Pancreas (tissue), 10 donors: ENCODE data around the gene KCTD17. TPM values are rescaled to one million over a fixed set of nuclear protein-coding genes. Genes with fewer than 3 reads are reported as not detected.

Source experiments
- ATAC-seq, 4 donors: fragments of 200-7000 bp; cut with Tn5 transposase; one replicate each; pipeline versions ENCODE4 v1.8.0 to v1.9.1; 2020; ENCODE audit warnings: mild to moderate bottlenecking in 4 of 4, moderate library complexity in 4 of 4
- DNase-seq, 6 donors: peaks; one replicate each; pipeline ENCODE4 v3.0.0-alpha.2; 2020
- FAIRE-seq: peaks from 2 replicates; lab custom pipeline; 2012; peaks lifted over from hg19 to GRCh38; lab: Jason Lieb, UNC
- H3K27ac ChIP-seq, 4 donors: fragments of 200-600 bp; sonication (generic); 1 replicate in 3 of 4; 2 replicates in 1 of 4; pipeline versions ENCODE4 v1.5.0 to v1.8.0; 2020
- H3K27me3 ChIP-seq, 4 donors: fragments of 200-600 bp; one replicate each; pipeline ENCODE4 v1.8.0; 2021
- H3K36me3 ChIP-seq, 3 donors: fragments of 200-600 bp; sonication (generic) in 1 of 3; one replicate each; pipeline versions ENCODE4 v1.5.0 to v1.8.0; 2020 to 2021
- H3K4me1 ChIP-seq, 3 donors: fragments of 200-600 bp; one replicate each; pipeline ENCODE4 v1.8.0; 2021
- H3K4me3 ChIP-seq, 4 donors: fragments of 200-600 bp; sonication (generic) in 2 of 4; one replicate each; pipeline versions ENCODE4 v1.5.0 to v1.8.0; 2020 to 2021
- H3K9me3 ChIP-seq, 4 donors: fragments of 200-600 bp; one replicate each; pipeline ENCODE4 v1.8.0; 2021
- whole genome bisulfite sequencing, 2 donors: extraction: QIAGEN DNeasy Blood & Tissue Kit; methylation state at CpG; one replicate each; pipeline ENCODE4 v1.1.7; 2013; 5-methylcytosine and 5-hydroxymethylcytosine counted together
- intact Hi-C, 3 donors: fragments of 100-400 bp; cut with DNase I; formaldehyde crosslinking; loops; one replicate each; pipeline versions ENCODE4 v1.11.1 to v1.14.2; 2022
- polyA plus RNA-seq, 2 donors: library from polyadenylated mRNA; stranded (reverse); fragments of 200-250 nt; gene quantifications; one replicate each; pipeline ENCODE4 v1.2.3, GENCODE V29; 2013
- total RNA-seq, 6 donors: library from RNA; stranded (reverse); fragmentation: NEBNext Ultra II Directional in 4 of 6; extraction: Animal tissue kit (Norgen Biotek cat#: 25700) in 4 of 6; gene quantifications; one replicate each; pipeline versions ENCODE4 v1.2.1 to v1.2.4, GENCODE V29; 2021 to 2023
- TF ChIP-seq, protein P1 (sequence below), 4 donors: fragments of 200-600 bp; sonication (generic) in 3 of 4; IDR thresholded peaks; one replicate each; pipeline versions ENCODE4 v1.5.0 to v1.8.0; 2021; ENCODE audit warnings: antibody characterized with exemption in 4 of 4
- donor health status: healthy with polysubstance abuse.
- donor health status: DM: no; HTN: no; CAD: no; lungs with moderate emphysema.
- donor health status: DM: no; HTN: no; CAD: no.
- donor health status: control.
- donor health status: control.
- donor health status: Bipolar disorder and iron deficiency.
- donor health status: DM: yes; HTN: yes; CAD: no.
- donor health status: DM: no; HTN: no; CAD: no.
- donor health status: DM: no; HTN: no; CAD: no.
- donor health status: DM: yes; HTN: yes; CAD: no.

The KCTD17 gene
- total and polyA plus RNA-seq, 8 donors: 2.6 to 11.8 (median 4.4) TPM

GRCh38 chr22:37063431-37064420 lies 12.2 kb downstream of the KCTD17 start:
- Histone ChIP-seq H3K4me1 (no peaks in the 10 kb centered on the region), H3K9me3 (no peaks in the 10 kb centered on the region), H3K27me3 (peaks cover 0 to 7% (median 1%) of the 10 kb centered on the region in 4 donors), H3K4me3 (no peak overlapping the region), H3K27ac (no peak overlapping the region), H3K36me3 (no peaks in the 10 kb centered on the region)
- FAIRE-seq (no peak), ATAC-seq (no peak), DNase-seq (peak in 1 of 6 donors; percentile 46)
- 69 to 81% methylated on average over 27 to 28 of the region's 28 CpGs for WGBS, 2 donors
- TF ChIP-seq, protein P1, sequence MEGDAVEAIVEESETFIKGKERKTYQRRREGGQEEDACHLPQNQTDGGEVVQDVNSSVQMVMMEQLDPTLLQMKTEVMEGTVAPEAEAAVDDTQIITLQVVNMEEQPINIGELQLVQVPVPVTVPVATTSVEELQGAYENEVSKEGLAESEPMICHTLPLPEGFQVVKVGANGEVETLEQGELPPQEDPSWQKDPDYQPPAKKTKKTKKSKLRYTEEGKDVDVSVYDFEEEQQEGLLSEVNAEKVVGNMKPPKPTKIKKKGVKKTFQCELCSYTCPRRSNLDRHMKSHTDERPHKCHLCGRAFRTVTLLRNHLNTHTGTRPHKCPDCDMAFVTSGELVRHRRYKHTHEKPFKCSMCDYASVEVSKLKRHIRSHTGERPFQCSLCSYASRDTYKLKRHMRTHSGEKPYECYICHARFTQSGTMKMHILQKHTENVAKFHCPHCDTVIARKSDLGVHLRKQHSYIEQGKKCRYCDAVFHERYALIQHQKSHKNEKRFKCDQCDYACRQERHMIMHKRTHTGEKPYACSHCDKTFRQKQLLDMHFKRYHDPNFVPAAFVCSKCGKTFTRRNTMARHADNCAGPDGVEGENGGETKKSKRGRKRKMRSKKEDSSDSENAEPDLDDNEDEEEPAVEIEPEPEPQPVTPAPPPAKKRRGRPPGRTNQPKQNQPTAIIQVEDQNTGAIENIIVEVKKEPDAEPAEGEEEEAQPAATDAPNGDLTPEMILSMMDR (IDR thresholded peaks at IDR 0.05): no peak
- intact Hi-C loops: no loop called here

DNA sequence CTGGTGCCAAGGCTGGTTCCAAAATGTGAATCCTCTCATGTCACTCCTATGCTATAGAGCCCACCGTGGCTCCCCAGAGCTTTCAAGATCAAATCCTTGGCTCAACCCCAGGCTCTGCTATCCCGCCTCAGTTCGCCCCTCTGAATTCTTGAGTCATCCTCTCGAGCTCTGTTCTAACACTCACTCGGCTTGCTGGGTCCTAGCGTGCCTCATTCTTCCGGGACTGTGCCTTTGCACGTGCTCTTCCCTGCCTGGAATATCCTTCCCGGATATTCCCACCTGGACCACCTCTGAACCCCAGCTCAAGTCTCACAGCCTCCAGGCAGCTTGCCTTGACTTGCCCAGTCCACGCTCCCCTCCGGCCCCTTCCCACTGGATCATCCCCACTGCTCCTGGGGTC lies 13.0 kb downstream of the KCTD17 start:
- TF ChIP-seq, protein P1 (IDR thresholded peaks at IDR 0.05): no peak
- no peaks in the 10 kb centered on the region for H3K4me1 ChIP-seq
- intact Hi-C loops: no loop called here
- peaks cover 0 to 10% (median 1%) of the 10 kb centered on the region in 4 donors for H3K27me3 ChIP-seq
- H3K36me3 ChIP-seq: no peaks in the 10 kb centered on the region
- WGBS, 2 donors: 73 to 86% methylated on average over 11 of the region's 11 CpGs
- no peak overlapping the region for H3K4me3 ChIP-seq
- H3K9me3 ChIP-seq: no peaks in the 10 kb centered on the region
- FAIRE-seq (no peak), ATAC-seq (no peak), DNase-seq (peak in 1 of 6 donors; percentile 30)
- H3K27ac ChIP-seq: no peak overlapping the region

GRCh38 chr22:37065180-37065579 lies 13.6 kb downstream of the KCTD17 start:
- ATAC-seq (no peak), DNase-seq (peak in 1 of 6 donors; percentile 43), FAIRE-seq (no peak)
- H3K9me3 ChIP-seq: no peaks in the 10 kb centered on the region
- 43 to 48% methylated on average over 3 of the region's 3 CpGs for whole genome bisulfite sequencing, 2 donors
- H3K4me1 ChIP-seq: no peaks in the 10 kb centered on the region
- TF ChIP-seq, protein P1 (IDR thresholded peaks at IDR 0.05): no peak
- H3K4me3 ChIP-seq: no peak overlapping the region
- H3K27me3 ChIP-seq: peaks cover 0 to 10% (median 3%) of the 10 kb centered on the region in 4 donors
- no peak overlapping the region for H3K27ac ChIP-seq
- H3K36me3 ChIP-seq: no peaks in the 10 kb centered on the region
- intact Hi-C loops: no loop called here

DNA sequence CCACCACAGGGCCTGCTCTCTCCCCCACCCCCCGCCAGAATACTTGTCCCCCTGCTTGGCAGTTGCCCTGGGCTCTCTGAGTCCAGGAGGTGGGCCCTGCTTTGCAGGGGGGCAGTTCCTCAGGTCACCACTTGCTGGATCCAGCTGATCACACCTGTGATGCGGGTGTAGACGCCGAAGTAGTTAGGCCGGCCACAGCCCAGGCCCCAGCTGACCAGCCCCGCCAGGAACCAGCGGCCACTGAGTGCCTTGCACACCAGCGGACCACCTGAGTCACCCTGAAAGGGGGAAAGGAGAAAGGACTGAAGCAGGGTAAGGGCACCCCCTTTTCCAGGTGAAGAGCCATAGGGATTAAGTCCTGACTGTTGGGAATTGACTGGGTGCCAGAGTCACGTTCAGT lies 14.4 kb downstream of the KCTD17 start:
- FAIRE-seq: no peak

More for the DNA sequence above, 14.4 kb downstream of the KCTD17 start:
- no peak for ATAC-seq
- Histone ChIP-seq H3K9me3 (no peaks in the 10 kb centered on the region), H3K27ac (no peak overlapping the region), H3K4me3 (no peak overlapping the region), H3K36me3 (no peaks in the 10 kb centered on the region), H3K4me1 (no peaks in the 10 kb centered on the region), H3K27me3 (peaks cover 0 to 10% (median 4%) of the 10 kb centered on the region in 4 donors)
- WGBS, 2 donors: 81 to 87% methylated on average over 9 of the region's 9 CpGs
- DNase-seq: no peak
- TF ChIP-seq, protein P1 (IDR thresholded peaks at IDR 0.05): no peak
- intact Hi-C loops: no loop called here
